HG02623 (cell line): Measurements from ENCODE around the gene ZNF786.
"Not testable (repeated sequence)": the region's sequence is repeated elsewhere in the genome, so short reads cannot be mapped to it uniquely, and the experiment has no call there.

ENCODE experiments used
- ATAC-seq: cut with Tn5 transposase; IDR thresholded peaks from one replicate; pipeline ENCODE4 v1.9.1; 2021; ENCODE audit warnings: moderate library complexity; ENCODE audit not compliant: unreplicated experiment

Gene ZNF786

GRCh38 chr7:149081914-149082313, 8.6 kb downstream of the ZNF786 start:
- ATAC-seq = no peak

DNA sequence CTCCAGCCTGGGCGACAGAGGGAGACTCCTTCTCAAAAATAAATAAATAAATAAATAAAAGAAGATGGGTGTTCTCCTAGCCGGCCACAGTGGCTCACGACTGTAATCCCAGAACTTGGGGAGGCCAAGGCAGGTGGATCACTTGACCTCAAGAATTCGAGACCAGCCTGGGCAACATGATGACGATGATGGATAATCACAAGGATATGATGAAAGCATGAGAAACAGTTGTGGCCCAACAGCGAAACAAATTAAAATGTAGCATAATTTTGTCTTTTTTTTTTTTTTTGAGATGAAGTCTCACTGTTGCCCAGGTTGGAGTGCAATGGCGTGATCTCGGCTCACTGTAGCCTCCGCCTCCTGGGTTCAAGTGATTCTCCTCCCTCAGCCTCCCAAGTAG, 12.9 kb downstream of the ZNF786 start:
- ATAC-seq = no peak

GRCh38 chr7:149075286-149075685, 15.2 kb downstream of the ZNF786 start:
- no peak for ATAC-seq

- ATAC-seq = no peak
Observed at GRCh38 chr7:149074116-149074885, 16.2 kb downstream of the ZNF786 start.

- no peak for ATAC-seq
Observed at GRCh38 chr7:149072438-149072775, 18.1 kb downstream of the ZNF786 start.

DNA sequence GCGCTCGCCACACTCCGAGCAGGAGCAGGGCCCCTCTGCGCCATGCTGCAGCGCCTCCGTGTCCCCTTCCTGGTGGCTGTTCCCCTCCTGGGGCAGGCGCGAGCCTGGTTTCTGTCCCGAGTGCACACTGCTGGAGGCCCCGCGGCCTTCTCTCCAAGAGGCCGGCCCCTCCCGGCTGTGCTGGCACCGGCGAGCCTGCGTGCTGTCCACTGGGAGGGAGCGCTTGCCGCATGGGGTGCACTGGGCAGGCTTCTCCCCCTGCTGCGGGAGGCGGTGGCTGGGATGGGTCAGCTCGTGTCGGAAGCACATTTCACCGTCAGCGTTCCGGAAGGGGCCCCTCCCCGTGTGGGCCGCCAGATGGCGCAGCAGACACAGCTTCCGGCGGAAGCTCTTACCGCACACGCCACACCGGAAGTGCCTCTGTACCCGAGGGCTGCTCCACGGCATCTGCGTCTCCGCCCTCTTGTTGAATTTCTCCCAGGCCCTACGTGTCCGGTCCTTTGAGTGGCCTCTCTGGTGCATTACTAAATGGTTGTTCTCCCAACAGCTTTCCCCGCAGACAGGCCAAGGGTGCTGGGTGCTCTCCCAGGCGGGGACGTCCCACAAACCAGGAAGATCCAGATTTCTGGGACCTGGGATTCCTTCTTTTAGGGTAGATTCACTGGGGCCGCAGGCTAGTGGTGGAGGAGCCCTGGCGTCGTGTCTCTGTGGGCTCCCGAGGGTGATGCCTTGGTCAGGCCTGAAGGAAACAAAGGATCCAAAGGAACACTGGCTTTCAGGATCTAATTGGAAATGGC, 18.7 kb downstream of the ZNF786 start:
- ATAC-seq = no peak

GRCh38 chr7:149071182-149071635, 19.3 kb downstream of the ZNF786 start:
- no peak for ATAC-seq

DNA sequence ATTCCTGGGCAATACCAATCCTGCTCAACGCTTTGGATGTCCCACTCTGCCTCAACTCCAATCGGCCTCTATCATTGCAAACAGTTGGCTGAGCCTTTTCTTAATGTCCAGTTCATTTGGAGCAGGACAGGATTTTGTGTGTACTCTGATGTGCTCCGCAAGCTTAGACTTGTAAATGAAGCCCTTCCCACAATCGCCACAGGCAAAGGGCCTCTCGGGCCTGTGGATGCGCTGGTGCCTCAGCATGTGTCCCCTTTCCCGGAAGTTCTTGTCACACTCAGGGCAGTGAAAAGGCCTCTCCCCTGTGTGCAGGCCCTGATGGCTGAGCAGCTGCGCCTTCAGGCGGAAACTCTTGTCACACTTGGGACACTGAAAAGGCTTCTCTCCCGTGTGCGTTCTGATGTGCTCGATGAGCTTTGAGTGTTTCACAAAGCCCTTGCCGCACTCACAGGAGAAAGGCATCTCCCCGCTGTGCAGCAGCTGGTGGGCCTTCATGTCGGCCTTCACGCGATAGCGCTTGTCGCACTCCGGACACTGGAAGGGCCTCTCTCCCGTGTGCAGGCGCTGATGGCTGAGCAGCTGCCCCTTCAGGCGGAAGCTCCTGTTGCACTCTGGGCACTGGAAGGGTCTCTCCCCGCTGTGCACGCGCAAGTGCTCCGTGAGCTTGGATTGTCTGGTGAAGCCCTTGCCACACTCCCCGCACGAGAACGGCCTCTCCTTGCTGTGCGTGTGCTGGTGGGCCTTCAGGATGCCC, 20.0 kb downstream of the ZNF786 start:
- ATAC-seq = no peak

DNA sequence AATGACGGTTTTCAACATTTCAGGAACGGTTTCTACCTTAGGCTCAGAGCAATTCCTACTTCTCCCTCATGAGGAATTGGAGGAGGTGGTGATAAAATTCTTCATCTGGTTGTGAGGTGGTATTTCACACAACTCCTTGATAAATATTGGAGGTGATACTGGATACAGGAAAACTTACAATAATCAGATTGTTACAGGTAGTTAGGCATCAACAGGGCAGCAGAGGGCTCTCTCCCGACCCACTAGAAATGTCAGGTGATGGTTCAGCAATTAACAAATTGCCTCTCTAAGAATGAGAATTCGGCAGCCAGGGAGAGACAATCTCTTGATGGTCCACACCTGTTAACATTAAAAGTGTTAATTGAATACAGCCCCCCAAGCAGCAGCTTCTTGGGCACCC, 22.6 kb downstream of the ZNF786 start:
- ATAC-seq = no peak

GRCh38 chr7:149063476-149063875, 27.0 kb downstream of the ZNF786 start:
- ATAC-seq = no peak

DNA sequence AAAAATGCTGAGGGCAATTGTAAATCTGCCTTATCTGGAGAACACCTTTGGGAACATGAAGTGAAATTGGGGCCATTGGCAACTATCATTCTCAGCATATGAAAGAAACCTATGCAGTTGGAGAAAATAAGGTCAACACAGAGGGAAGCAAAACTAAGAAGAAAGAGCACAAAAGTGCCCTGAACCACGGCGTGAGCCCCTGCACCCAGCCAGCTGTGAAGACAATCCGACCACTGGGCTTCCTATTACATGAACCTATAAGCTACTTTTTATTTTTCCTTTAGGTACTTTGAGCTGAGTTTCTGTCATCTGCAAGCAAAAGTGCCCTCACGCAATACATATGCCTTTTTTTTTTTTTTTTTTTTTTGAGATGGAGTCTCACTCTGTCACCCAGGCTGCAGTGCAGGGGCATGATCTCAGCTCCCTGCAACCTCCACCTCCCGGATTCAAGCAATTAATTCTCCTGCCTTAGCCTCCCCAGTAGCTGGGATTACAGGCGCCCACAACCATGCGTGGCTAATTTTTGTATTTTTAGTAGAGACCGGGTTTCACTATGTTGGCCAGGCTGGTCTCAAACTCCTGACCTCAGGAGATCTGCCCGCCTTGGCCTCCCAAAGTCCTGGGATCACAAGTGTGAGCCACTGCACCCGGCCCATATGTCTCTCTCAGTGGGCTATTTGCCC, 28.2 kb downstream of the ZNF786 start:
- ATAC-seq = not testable (repeated sequence)

DNA sequence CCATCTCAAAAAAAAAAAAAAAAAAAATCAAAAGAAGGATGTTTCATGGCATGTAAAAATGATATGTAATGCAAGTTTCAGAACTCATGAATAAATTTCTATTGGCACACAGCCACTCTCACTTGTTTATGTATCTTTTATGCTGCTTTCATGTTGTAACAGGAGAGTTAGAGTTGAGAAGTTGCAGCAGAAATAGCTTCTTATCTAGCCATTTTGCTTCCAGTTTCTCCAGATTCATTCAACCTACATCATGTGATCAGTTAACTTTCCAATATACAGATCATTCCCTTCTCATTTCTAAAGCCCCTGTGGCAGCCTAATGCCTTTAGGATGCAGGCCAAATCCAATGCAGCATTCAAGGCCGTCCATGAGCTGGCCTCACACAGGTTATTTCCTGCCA, 30.4 kb downstream of the ZNF786 start:
- no peak for ATAC-seq

DNA sequence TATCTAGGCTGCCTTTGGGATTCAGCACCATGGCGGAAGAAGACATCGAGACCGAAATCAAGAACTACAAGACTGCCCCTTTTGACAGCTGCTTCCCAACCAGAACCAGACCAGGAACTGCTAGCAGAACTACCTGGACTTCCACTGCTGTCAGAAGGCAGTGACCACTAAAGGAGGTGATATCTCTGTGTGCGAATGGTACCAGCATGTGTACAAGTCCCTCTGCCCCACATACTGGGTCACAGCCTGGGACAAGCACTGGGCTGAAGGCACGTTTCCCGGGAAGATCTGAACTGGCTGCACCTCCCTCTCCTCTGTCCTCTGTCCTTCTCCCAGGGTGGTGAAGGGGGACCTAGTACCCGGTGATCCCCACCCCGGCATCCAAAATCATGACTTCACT, 36.6 kb downstream of the ZNF786 start:
- no peak for ATAC-seq

GRCh38 chr7:149053384-149053783, 37.1 kb downstream of the ZNF786 start:
- no peak for ATAC-seq

GRCh38 chr7:149050941-149051340, 39.6 kb downstream of the ZNF786 start:
- ATAC-seq = no peak

- ATAC-seq = no peak
Observed at GRCh38 chr7:149048805-149049204, 41.7 kb downstream of the ZNF786 start.

DNA sequence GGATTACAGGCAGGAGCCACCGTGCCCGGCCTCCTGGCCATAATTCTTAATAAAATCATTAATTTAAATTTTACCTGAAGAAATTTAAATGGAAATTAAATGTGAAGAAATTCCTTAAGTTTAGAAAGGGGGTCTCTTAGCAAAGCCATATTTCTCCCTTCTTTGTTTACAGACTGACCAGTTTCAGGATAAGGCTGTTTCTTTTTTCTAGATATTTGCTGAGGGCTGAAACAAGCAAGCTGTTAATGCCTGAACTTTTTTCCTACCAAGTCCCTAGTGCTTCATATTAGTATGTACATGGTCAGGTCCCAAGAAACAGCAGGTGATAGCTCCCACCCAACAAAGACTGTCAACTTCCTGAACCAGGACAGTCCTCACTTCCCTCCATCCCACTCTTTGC, 44.1 kb downstream of the ZNF786 start:
- no peak for ATAC-seq

- no peak for ATAC-seq
Observed at GRCh38 chr7:149043936-149044335, 46.6 kb downstream of the ZNF786 start.

DNA sequence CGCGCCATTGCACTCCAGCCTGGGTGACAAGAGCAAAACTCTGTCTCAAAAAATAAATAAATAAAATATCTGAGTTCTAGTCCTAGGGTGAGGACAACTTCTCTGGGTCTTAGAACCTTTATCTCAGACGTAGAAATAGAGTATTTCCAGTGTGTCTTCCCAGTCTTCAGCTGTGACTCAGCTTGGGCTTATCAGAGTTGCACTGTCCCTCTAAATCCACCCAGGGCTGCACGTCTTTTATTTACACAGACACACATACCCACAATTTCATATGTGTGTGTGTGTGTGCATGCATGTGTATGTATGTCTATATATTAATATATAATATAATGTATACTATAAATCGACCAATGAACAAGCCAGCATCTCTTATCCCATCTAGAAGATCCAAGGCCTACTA, 49.2 kb downstream of the ZNF786 start:
- no peak for ATAC-seq

DNA sequence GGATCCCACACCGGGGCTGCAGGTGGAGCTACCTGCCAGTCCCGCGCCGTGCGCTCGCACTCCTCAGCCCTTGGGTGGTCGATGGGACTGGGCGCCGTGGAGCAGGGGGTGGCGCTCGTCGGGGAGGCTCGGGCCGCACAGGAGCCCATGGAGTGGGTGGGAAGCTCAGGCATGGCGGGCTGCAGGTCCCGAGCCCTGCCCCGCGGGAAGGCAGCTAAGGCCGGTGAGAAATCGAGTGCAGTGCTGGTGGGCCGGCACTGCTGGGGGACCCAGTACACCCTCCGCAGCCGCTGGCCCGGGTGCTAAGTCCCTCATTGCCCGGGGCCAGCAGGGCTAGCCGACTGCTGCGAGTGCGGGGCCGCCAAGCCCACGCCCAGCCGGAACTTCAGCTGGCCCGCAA, 51.9 kb downstream of the ZNF786 start:
- ATAC-seq = not testable (repeated sequence)

DNA sequence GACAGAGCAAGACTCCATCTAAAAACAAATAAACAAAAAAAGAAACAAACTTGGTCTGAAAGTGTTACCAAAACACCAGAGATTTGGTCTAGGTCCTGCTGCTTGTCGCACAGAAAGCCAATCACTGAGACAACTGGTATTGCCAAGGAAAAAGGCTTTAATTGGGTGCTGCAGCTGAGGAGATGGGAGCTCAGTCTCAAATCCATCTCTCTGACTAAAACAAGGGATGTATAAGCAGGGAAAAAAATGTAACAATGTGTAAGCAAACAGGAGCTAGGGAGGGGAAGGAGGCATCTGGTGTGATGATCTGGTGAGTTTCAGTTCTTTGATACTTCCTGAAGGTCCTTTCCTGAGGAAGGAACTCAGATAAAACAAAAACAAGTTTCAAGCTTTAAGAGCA, 53.8 kb downstream of the ZNF786 start:
- no peak for ATAC-seq
